Astrocyte of the spinal cord (primary cell): ENCODE data around the gene STAG1.
"Not testable (repeated sequence)": the region's sequence is repeated elsewhere in the genome, so short reads cannot be mapped to it uniquely, and the experiment has no call there.

ENCODE experiments used
- DNase-seq: peaks from one replicate; pipeline ENCODE4 v3.0.0; 2011; ENCODE audit warnings: low read depth, low spot score
- H3K4me3 ChIP-seq: 2 replicates; pipeline ENCODE4 v1.5.1; 2011; ENCODE audit warnings: low read depth, mild to moderate bottlenecking, low read length, moderate library complexity
- CTCF ChIP-seq: IDR thresholded peaks from 2 replicates; pipeline ENCODE4 v1.5.1; 2012; ENCODE audit warnings: low read depth, mild to moderate bottlenecking, low read length, inconsistent platforms
- in situ Hi-C: cut with HindIII; loops from 2 replicates; pipeline ENCODE4 v1.10.0; 2017; ENCODE audit warnings: low sequenced_read_pairs

The STAG1 gene

DNA sequence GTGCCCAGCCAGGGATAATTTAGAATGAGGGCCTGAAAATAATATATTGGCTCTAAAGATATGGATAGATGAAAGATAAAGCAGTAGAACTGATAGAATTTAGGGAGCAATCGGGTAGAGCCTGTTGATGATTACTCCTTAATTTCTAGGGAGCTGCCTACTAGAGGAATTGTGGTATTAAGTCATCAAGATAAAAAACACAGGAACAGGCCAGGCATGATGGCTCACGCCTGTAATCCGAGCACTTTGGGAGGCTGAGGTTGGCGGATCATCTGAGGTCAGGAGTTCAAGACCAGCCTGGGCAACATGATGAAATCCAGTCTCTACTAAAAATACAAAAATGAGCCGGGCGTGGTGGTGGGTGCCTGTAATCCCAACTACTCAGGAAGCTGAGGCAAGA lies 371.6 kb downstream of the STAG1 start:
- no peak for DNase-seq
- H3K4me3 ChIP-seq, result no peak overlapping the region
- in situ Hi-C loops, result no loop called here
- no peak for TF ChIP-seq CTCF

DNA sequence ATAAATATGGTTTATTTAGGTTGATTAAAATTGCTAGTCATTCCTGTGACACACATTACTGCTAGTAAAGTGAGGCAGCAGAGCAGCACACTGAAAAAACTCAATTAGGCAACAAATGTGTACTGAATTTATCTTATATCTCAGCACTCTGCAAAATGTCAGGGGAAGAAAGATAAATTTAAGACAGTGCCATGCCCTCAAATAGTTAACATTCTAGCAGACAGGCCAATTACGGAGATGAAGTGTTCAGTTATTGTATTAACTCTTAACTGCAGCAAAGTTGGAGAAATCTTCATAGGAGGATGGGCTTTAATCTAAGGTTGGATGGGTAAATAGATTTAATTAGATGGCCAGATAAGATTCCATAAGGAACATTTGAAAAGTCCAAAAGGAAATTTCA lies 374.2 kb downstream of the STAG1 start:
- no peak overlapping the region for H3K4me3 ChIP-seq
- no peak for TF ChIP-seq CTCF
- DNase-seq, result no peak
- in situ Hi-C loops, result no loop called here

GRCh38 chr3:136377508-136377907 lies 374.7 kb downstream of the STAG1 start:
- in situ Hi-C loops, result no loop called here
- no peak overlapping the region for H3K4me3 ChIP-seq
- no peak for TF ChIP-seq CTCF
- no peak for DNase-seq

DNA sequence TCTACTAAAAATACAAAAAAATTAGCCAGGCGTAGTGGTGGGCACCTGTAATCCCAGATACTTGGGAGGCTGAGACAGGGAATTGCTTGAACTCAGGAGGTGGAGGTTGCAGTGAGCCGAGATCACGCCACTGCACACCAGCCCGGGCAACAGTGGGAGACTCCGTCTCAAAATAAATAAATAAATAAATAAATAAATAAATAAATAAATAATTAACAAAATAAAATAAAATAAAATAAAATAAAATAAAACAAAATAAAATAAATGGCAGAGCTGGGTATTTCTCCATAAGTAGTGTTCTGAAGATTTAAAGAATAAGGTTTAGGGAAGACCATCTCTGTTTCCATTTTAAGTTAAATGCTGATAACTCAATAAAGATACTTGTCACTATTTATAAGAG lies 376.4 kb downstream of the STAG1 start:
- H3K4me3 ChIP-seq, in situ Hi-C loops, DNase-seq: not testable (repeated sequence)

- H3K4me3 ChIP-seq, result no peak overlapping the region
- DNase-seq, result no peak
- TF ChIP-seq CTCF, result no peak
- in situ Hi-C loops, result no loop called here
Observed at GRCh38 chr3:136366289-136366688, 385.9 kb downstream of the STAG1 start.

DNA sequence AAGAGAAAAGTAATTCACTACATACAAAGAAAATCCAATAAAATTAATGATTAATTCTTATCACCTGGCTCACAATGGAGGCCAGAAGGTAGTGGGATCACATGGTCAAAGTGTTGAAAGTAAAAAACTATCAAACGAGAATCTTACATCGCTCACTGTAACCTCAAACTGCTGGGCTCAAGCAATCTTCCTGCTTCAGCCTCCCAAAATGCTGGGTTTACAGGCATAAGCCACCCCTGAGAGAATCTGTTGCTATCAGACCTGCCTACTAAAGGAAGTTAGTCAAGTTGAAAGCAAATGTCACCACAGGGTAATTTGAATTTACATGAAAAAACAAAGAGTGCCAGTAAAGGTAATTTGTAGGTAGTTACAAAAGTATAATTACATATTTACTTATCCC lies 398.7 kb downstream of the STAG1 start:
- in situ Hi-C loops, result no loop called here
- TF ChIP-seq CTCF, result no peak
- no peak overlapping the region for H3K4me3 ChIP-seq
- DNase-seq, result no peak

DNA sequence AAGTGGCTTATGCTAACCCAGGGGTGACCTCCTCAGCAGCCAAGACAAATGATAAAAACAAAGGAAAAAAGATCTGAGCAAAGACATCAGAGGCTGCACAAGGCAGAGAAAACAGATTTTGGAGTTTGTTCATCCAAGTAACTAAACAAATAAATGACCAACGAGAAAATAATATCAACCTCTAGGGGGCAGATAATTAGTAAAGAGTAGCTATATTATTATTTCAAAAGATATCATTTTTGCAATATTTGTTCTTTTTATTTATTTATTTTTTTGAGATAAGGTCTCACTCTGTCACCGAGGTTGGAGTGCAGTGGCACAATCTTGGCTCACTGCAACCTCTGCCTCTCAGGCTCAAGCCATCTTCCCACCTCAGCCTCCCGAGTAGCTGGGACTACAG lies 400.3 kb downstream of the STAG1 start:
- no peak for DNase-seq
- no peak overlapping the region for H3K4me3 ChIP-seq
- no peak for TF ChIP-seq CTCF
- in situ Hi-C loops, result no loop called here
